COLO668 (cell line): ENCODE measurements around the gene ERMARD.
"Not testable (repeated sequence)": the region's sequence is repeated elsewhere in the genome, so short reads cannot be mapped to it uniquely, and the experiment has no call there.

ENCODE experiments used
- DNase-seq: peaks from one replicate; lab custom pipeline; 2025; ENCODE audit not compliant: unreplicated experiment; lab: John Stamatoyannopoulos, UW

Gene ERMARD

DNA sequence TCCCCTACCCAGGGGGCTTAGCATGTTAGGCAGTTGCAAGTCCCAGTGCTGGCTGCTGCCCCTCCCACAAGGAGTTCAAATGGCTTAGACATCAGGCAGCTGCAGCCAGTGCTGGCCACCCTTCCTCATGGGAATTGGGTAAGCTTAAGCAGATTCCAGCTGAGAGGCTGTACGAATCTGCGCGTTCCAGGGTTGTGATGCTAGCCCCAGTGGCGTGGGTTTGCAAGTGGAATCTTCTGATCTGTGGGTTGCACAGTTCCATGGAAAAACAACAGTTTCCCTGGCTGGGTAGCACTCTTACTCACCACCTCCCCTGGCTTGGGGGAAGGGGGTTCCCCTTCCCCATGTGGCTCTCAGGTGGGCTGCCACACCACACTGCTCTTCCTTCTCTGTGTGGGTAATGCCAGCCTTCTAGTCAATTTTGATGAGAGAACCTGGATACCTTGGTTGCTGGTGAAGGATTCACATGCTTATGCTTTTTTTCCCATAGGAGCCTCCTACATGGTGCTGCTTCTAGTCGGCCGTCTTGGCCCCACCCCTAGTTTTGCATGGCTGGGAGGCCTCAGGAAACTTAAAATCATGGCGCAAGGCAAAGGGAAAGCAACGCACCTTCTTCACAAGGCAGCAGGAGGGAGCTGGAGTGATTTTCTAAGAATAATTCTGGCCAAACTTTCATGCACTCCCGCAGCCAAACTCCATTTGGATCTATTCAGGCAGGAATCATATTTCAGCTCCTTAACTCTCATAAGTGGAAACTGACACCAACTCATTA, 13.0 kb upstream of the ERMARD start:
- no peak for DNase-seq

DNA sequence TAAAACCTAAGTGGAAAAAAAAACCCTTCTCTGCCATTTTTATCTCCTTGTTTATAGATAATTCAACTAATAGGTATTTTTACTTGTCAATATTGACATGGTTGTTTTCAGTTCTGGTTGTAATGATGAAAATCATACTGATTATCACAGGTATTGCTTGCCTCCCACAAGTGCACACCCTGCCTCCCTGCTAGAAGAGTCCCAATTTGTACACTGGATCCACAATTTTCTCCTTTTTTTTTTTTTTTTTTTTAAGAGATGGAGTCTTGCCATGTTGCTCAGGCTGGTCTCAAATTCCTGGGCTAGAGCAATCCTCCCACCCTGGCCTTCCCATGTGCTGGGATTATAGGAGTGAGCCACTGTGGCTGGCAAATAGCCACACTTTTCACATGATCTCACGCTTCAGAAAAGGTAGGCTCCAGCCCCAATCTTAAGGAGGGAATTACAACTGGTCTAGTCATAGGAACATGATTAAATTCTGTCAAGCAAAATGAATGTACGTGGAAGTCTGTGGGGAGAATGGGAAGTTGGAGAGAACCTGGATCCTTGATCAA, 12.4 kb upstream of the ERMARD start:
- DNase-seq, result no peak

DNA sequence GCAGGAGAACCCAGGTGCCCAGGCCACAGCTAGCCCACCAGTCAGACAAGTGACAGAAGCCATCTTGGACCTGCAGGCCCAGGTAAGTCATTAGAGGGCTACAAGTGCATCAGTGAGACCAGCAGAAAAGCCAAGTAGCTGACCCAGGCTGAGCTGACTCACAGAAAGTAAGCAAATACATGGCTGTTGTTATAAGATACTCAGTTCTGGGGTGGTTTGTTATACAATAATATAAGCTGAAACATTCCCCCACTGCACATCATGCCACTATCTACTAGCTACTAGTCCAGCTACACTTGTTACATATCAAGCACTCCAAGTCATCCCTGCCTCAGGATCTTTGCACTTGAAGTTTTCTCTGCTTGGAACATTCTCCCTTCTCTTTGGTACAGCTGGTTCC, 10.1 kb upstream of the ERMARD start:
- no peak for DNase-seq

DNA sequence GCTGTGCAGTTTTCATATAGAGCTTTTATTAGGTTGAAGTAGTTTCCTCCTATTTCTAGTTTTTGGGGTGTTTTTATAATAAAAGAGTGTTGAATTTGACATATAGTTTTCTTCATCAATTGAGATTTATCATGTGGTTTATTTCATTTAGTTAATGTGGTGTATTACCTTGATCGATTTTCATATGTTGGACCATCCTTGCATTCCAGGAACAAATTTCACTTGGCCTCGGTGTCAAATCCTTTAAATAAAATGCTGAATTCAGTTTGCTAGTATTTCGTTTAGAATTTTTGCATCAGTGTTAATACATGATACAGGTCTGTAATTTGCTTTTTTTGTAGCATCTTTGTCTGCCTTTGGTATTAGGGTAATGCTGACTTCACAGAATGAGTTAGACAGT, 6.0 kb upstream of the ERMARD start:
- DNase-seq, result no peak

DNA sequence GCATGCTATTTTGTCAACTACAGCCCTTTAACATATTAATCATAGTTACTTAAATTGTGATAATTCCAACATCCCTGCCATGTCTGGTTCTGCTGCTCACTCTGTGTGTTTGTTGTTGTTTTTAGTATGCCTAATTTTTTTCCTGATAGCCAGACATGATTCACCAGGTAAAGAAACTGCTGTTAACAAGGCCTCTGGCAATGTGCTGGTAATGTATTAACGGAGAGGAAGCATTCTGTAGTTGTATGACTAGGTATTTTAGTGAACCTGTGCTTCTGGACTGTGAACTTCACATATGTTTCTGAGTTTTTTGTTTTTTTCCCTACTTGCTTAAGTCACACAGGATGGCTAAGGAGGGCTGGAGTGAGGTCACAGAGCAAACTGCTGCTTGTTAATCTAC, 4.9 kb upstream of the ERMARD start:
- DNase-seq, result no peak

DNA sequence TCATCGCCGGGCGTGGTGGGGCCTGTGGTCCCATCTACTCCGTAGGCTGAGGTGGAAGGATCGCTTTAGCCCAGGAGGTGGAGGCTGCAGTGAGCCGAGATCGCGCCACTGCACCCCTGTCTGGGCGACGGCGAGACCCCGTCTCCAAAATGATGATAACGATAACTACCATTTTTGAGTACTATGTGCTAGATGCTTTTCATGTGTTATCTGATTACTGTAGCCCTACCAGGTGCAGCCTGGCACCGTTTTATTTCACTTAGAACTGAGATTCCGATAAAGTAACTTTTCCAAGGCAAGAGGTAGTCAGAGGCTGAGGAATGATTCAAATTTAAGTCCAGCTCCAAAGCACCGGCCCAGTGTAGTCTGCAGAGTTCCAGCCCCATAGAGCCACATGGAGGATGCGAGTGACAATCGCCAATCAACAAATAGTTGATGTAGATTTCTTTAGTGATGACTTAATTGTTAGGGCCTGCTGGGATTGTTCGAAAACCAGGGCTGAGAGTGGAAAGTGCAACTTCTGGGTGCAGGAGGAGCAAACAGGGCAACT, 727 bp downstream of the ERMARD start:
- DNase-seq, result no peak

DNA sequence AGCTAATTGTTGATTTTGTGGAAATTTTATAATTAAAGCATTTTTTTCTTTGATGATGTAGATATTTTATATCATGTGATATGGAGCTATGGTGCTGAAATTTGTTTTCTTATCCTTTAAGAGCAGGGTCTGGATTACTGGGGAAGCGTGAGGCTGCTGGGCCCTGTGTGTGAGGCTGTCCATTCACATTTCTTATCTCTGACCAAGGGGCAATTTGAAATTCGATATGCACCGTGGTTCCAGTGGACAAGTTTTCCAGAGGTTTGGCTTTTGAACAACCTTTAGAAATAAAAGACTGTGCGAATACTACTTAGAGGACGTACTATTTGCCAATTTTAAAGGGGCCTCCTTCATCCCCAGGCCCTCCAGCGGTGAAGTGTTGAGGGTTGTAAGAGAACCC, 3.7 kb downstream of the ERMARD start:
- DNase-seq, result no peak

DNA sequence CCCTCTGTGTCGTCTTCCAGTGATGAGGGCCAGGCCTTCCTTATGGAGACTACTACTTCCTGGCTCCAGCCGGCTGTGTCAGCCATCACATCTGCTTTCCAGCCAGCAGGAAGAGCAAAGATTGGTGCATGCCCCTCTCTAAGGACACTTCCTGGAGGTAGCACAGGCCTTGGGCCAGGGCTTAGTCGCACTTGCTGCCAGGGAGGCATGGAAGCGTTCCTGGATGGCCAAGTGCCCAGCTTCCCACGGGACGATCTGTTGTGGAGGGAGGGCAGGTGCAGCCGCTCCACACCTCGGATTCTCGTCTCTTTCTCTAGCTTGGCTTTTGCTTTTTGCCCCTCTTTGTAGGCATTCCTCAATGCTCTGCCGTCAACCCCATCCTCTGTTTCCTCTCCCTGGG, 11.9 kb downstream of the ERMARD start:
- no peak for DNase-seq

DNA sequence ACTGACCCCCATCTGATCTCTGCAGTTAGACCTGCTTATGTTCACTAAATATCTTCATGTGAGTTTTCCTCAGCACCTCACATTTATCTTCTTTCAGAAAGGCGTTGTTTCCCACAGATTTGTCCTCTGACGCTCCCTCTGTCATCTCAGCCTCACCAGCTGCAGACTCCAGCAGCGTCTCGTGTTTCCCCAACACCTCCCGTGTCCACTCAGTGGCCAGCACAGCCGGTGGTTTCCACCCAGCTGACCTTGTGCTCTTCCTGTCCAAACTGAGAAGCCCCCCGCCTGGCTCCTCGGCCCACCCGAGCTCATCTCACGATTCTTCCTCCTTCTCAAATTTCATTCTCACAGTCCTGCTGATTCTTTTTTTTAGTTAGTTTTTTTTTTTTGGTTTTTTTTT, 12.5 kb downstream of the ERMARD start:
- no peak for DNase-seq

DNA sequence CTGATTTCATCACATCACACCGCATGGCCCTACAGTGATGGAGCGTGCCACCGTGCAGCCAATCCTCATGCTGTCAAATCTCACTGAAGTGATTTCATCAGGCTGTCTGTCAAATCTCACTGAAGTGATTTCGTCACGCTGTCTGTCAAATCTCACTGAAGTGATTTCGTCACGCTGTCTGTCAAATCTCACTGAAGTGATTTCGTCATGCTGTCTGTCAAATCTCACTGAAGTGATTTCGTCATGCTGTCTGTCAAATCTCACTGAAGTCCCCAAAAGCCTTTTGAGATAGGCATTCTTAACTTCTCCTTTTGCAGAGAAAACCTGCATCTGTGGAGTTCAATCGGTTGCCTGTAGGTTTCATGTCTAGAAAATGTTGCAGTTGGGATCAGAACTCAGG, 14.4 kb downstream of the ERMARD start:
- not testable (repeated sequence) for DNase-seq

DNA sequence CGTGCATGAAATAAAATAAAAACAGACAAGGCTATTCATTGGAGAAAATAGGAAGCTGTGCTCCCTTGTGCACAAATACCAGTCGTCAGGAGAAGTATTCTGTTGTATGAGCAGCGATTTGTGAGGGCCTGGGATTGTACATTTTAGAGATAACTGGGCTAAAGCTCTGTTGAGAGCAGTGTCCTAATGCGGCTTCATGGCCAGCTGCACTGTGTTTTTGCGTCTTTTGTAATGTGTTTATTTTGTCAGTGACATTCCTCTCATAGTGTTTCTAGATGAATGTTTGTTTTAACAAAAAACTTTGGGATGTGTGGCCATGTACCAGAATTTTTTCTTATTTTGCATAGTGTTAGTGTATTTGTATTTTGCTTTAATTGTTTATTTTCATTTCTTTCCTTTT, 14.8 kb downstream of the ERMARD start:
- DNase-seq, result no peak

DNA sequence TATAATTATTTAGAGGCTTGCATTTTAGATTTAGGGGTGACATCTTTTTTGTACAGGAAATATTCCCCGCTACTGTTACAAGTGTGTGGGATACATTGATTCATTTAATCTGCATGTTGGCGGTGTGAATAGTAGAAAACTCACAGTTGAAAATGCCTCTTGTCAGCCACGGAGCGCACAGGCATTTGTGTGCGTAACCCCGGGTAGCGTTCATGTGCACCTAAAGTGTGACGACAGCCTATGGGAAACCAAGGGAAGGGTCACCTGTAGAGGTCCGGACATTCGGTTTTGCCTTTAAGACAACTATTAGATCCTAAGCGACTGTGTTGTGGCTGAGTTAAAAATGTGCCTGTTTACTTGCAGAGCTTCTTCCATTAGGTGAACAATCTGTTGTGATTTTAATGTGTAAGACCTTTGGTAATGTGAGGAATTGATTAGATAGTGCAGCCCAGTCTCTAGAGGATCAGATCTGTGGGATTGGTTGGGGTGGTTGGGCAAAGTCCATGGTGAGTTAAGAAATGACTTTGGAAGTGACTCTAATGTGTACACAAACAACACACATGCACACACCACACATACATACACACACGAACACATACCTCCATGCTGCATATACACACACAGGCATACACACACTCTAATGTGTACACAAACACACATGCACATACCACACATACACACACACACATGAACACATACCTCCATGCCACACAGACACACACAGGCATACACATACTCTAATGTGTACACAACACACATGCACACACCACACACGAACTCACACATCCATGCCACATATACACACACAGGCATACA, 15.7 kb downstream of the ERMARD start:
- DNase-seq, result no peak

DNA sequence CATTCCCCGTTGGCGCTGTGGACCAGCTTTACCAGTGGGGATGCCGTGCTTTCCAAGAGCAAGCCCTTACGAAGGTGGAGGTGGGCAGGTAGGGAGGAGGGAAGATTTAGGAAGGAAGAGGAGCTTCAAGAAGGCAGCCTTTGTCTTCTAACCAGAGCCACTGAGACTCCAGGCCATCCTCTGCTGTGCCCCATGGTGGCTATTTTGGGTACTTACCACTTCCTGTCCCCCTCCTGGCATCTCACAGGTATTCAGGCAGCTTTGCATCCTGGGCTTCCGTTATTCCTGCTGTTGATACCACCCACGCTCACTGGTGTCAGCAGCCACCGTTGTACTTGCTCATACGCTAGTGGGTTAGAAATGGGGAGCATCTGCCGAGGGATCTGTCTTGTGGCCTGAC, 22.9 kb downstream of the ERMARD start:
- no peak for DNase-seq

DNA sequence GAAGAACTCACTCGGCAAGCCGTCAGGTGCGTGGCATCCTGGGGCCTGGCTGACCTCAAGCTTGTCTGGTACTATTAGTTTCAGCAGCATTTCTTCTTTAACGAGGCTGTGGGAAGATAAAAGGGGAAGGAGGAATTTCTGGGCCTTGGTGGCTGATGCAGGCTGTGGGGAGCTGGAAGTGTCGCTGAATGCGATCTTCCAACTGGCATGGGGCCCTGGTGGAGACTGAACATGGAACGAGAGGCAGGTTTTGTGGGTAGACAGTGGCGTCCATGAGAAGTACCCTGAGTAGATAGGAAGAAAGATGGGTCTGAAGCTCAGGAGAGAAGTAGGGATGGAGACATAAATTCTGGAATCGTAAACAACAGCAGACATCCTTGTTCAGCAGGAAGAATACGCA, 23.9 kb downstream of the ERMARD start:
- no peak for DNase-seq

DNA sequence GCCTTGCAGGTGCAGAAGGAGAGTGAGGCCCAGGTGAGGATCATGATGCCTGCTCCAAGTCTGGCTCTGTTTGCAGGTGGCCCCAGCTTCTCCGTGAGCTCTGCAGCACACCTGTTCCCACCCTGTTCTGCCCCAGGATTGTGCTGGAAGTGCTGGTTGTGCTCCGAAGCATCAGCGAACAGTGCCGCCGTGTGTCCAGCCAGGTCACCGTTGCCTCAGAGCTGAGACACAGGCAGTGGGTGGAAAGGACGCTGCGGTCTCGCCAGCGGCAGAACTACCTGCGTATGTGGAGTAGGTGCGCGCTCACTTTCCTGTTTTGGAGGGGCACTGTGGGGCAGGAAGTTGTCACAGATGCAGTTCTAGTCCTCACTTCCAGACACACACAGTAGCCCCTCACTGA, 25.0 kb downstream of the ERMARD start:
- DNase-seq, result no peak

DNA sequence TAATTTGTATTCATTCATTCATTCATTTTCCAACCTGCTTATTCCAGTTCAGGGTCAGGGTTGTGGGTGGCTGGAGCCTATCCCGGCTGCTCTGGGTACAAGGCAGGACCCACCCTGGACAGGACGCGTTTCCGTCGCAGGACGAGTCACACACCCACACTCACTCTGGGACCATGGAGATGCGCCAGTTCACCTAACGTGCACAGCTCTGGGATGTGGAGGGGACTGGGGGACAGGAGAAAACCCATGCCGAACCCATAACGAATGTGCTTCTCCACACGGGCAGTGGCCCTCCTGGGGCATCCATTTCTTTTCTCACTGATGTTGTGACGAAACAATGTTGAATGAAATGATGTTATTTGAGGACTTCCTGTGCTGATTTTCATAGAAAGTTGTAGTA, 26.5 kb downstream of the ERMARD start:
- no peak for DNase-seq

DNA sequence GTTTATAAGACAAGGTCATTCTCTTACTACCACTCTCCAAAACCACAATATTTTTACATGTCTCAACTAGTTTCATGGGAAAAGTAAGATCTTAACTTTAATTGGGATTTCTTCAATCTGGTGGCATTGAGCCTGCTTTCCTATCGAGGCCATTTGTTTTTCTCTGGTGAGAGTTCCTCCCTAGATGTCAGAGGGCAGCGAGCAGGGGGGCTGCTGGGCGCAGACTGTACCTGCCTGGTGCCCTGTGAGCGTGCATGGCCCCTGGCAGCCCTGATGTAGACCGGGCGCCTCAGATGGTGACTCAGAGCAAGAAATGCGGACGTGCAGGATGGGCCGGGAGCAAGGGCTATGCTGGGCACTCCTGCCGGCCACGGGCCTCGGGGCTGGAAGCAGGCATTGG, 27.2 kb downstream of the ERMARD start:
- no peak for DNase-seq

DNA sequence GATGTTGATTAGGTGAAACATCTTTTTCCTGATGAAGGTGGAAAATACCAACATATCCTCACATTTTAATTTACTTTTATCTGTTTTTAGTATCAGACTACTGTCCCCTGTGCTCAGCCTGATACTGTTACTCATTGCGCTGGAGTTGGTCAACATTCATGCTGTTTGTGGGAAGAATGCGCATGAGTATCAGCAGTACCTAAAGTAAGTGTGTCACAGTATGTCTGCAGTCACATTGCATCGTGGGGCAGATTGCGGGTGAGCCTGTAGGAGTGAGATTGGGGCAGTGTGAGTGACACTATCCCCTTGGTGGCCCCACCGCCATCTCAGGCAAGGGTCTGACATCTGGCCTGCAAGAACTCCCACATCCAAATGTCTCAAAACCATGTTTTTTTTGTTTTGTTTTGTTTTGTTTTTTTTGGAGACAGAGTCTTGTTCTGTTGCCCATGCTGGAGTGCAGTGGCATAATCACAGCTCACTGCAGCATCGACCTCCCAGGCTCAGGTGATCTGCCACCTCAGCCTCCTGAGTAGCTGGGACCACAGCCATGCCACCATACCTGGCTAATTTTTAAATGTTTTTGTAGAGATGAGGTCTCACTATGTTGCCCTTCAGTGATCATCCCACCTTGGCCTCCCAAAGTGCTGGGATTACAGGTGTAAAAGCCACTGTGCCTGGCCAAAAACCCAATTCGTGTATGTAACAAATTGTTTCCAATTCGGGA, 27.8 kb downstream of the ERMARD start:
- no peak for DNase-seq

DNA sequence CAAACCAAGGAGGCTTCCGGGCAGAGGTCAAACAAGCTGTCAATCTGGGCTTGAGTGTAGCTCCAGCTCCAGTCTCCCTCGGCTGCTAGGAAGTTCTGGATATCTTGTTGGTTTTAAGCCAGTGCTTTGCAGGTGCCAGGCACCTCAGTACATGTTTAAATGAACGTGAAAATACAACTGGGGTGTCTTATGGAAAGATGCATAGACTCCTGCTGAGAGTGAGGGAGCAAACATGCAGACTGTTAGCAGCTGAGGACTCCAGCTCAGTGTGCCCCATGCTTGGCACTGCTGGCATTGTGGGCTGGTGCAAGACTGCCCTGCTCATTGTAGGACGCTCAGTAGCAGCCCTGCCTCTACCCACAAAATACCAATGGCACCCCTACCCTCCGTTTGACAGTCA, 28.5 kb downstream of the ERMARD start:
- DNase-seq, result no peak

DNA sequence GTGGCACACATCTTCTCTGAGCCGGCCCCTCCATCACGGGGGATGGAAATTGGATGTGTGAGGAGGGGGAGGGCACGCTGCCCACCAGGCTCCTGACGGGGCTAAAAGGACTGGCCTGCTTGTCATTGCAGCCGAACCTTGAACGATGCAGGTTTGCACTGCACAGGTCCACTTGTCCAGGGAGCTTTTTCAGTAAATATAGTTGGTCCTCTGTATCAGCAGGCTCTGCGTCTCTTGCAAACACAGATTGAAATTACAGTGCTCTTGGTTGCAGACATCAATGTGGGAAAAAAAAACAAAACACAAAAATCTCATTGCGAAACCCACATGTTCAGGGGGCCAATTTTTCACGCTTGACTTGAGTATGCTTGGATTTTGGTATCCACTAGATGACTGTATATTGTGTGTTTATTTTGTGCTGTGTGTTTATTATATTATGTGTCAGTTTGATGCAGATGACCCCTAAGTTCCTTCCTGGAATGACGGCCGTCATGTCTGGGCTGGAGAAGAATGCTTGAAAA, 29.2 kb downstream of the ERMARD start:
- no peak for DNase-seq

DNA sequence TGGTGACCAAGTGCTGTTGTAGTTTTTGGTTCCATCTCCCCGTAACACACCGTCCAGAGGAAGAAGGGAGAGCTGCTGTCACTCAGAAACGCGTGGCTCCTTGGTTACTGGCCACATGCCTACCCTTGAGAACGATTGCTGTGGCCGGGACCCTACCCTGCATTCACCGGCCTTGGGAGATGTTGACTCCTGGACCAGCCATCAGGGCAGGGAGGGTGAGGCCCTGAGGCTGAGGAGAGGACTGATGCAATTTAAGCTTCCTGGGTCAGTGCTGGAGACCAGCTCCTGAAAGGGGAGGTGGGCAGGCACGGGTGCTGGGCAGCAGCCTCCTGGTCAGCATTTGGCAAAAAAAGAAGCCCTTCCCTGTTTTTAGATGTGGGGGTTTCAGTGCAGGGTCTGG, 31.5 kb downstream of the ERMARD start:
- DNase-seq, result no peak
